ENCODE data around the gene RNF168. TPM values are rescaled to one million over a fixed set of nuclear protein-coding genes. Genes with fewer than 3 reads are reported as not detected.

The RNF168 gene
- total RNA-seq, 2 donors from 2014 or later, result 37.3 to 48.4 TPM

GRCh38 chr3:196531418-196531817, 27.9 kb upstream of the RNF168 start:
- Histone ChIP-seq H3K4me3 (ENCODE audit: low read length) (no peak overlapping the region), H3K4me1 (ENCODE audit: control insufficient read depth, insufficient read depth, low read length) (no peaks in the 10 kb centered on the region), H3K27ac (ENCODE audit: low read depth, low read length) (no peak overlapping the region), H3K9me3 (ENCODE audit: control insufficient read depth, low read length) (peaks cover 12% of the 10 kb centered on the region), H3K27me3 (ENCODE audit: control insufficient read depth, insufficient read depth, low read length, poor library complexity, severe bottlenecking) (no peaks in the 10 kb centered on the region), H3K36me3 (ENCODE audit: control insufficient read depth, insufficient read depth, low read length) (no peaks in the 10 kb centered on the region), H3K9ac (ENCODE audit: extremely low read depth, low read length, poor library complexity, severe bottlenecking) (no peak overlapping the region)
- peaks cover 3% of the 10 kb centered on the region for H3K36me3 Mint-ChIP-seq (ENCODE audit: low read depth)
- no peak for TF ChIP-seq CTCF (conservative IDR thresholded peaks at IDR 0.05)
- no peak overlapping the region for H3K27ac Mint-ChIP-seq
- DNase-seq, result no peak
- H3K4me3 Mint-ChIP-seq, result no peak overlapping the region
- H3K27me3 Mint-ChIP-seq (ENCODE audit: insufficient read depth), result peaks cover 7% of the 10 kb centered on the region
- 84 to 92% methylated on average over 4 of the region's 4 CpGs for WGBS, 2 experiments (ENCODE audit: insufficient coverage in 1 of 2, insufficient read length in 1 of 2)
- H3K4me1 Mint-ChIP-seq, result no peaks in the 10 kb centered on the region
- H3K9me3 Mint-ChIP-seq, result peaks cover 34% of the 10 kb centered on the region

DNA sequence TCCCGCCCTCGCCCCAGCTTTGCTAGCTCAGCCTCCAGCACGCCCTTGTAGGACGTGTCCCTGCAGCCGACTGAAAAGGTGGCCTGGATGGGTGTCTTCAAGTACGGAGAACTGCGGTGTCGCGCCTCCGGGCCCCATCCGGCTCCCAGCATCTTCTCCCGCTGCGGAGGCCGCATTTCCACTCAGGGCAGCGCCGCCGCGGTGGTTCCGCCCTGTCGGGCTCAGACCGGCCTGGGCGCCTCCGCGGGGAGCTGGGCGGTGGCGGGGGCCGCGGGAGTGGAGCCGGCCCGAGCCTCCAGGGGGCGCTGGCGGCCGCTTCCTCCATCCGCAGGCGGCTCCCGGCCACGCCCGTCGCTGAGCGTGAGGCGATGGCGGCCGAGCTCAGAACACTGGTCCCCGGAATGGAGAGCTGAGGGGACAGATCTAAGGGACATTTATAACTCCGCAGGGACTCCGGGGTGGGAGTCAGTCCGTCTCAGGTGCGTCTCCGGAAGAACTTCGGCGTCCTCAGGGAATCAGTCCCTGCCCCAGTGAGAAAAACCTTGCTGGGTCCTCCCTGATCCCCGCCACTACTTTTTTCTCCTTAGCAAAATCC, 25.2 kb upstream of the RNF168 start:
- no peaks in the 10 kb centered on the region for H3K4me1 Mint-ChIP-seq
- H3K9ac ChIP-seq (ENCODE audit: extremely low read depth, low read length, poor library complexity, severe bottlenecking), result no peak overlapping the region
- H3K36me3 Mint-ChIP-seq (ENCODE audit: low read depth), result peaks cover 3% of the 10 kb centered on the region
- H3K4me3 Mint-ChIP-seq, result peak overlapping the region; percentile 44
- H3K36me3 ChIP-seq (ENCODE audit: control insufficient read depth, insufficient read depth, low read length), result no peaks in the 10 kb centered on the region
- 52 to 67% methylated on average over 33 to 52 of the region's 52 CpGs for WGBS, 2 experiments (ENCODE audit: insufficient coverage in 1 of 2, insufficient read length in 1 of 2)
- no peak overlapping the region for H3K27ac ChIP-seq (ENCODE audit: low read depth, low read length)
- peak; percentile 94 for DNase-seq
- H3K27me3 ChIP-seq (ENCODE audit: control insufficient read depth, insufficient read depth, low read length, poor library complexity, severe bottlenecking), result no peaks in the 10 kb centered on the region
- H3K4me3 ChIP-seq (ENCODE audit: low read length), result no peak overlapping the region
- no peaks in the 10 kb centered on the region for H3K4me1 ChIP-seq (ENCODE audit: control insufficient read depth, insufficient read depth, low read length)
- peaks cover 12% of the 10 kb centered on the region for H3K9me3 ChIP-seq (ENCODE audit: control insufficient read depth, low read length)
- peak; percentile 96 for TF ChIP-seq CTCF (conservative IDR thresholded peaks at IDR 0.05)
- H3K9me3 Mint-ChIP-seq, result peaks cover 33% of the 10 kb centered on the region
- peaks cover 7% of the 10 kb centered on the region for H3K27me3 Mint-ChIP-seq (ENCODE audit: insufficient read depth)
- H3K27ac Mint-ChIP-seq, result no peak overlapping the region

- Histone ChIP-seq H3K27me3 (ENCODE audit: control insufficient read depth, insufficient read depth, low read length, poor library complexity, severe bottlenecking) (no peaks in the 10 kb centered on the region), H3K9me3 (ENCODE audit: control insufficient read depth, low read length) (peaks cover 19% of the 10 kb centered on the region), H3K4me1 (ENCODE audit: control insufficient read depth, insufficient read depth, low read length) (no peaks in the 10 kb centered on the region), H3K4me3 (ENCODE audit: low read length) (no peak overlapping the region), H3K27ac (ENCODE audit: low read depth, low read length) (no peak overlapping the region), H3K9ac (ENCODE audit: extremely low read depth, low read length, poor library complexity, severe bottlenecking) (no peak overlapping the region), H3K36me3 (ENCODE audit: control insufficient read depth, insufficient read depth, low read length) (no peaks in the 10 kb centered on the region)
- Mint-ChIP-seq H3K36me3 (ENCODE audit: low read depth) (no peaks in the 10 kb centered on the region), H3K4me1 (no peaks in the 10 kb centered on the region), H3K4me3 (no peak overlapping the region), H3K9me3 (peaks cover 24% of the 10 kb centered on the region), H3K27me3 (ENCODE audit: insufficient read depth) (peaks cover 5% of the 10 kb centered on the region), H3K27ac (no peak overlapping the region)
- 93% methylated on average over 4 of the region's 4 CpGs for WGBS, 2 experiments (ENCODE audit: insufficient coverage in 1 of 2, insufficient read length in 1 of 2)
- no peak for DNase-seq
- TF ChIP-seq CTCF (conservative IDR thresholded peaks at IDR 0.05), result no peak
Observed at GRCh38 chr3:196525141-196525540, 21.6 kb upstream of the RNF168 start.
